ENCODE data around the gene NR3C1.

The NR3C1 gene

GRCh38 chr5:143302341-143303045 lies 101.0 kb downstream of the NR3C1 start:
- no peak for DNase-seq

- DNase-seq, result no peak
Measured at GRCh38 chr5:143297756-143298155, 105.7 kb downstream of the NR3C1 start.

- no peak for DNase-seq
Measured at GRCh38 chr5:143290125-143290524, 113.4 kb downstream of the NR3C1 start.

GRCh38 chr5:143284521-143284920 lies 119.0 kb downstream of the NR3C1 start:
- no peak for DNase-seq

DNA sequence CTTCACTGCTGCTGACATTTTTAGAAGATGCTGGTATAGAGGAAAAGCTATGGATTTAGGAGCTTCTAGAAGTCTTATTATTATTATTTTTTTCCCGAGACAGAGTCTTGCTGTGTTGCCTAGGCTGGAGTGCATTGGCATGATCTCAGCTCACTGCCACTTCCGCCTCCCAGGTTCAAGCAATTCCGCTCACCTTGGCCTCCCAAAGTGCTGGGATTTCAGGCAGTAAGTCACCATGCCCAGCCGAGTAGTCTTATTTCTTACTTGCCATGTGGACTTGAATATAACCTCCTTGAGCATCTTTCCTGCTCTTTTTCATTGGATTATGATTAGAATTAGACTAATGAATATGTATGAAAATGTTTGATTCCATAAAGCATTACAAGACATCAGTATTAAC lies 119.5 kb downstream of the NR3C1 start:
- DNase-seq, result no peak

- DNase-seq, result no peak
Measured at GRCh38 chr5:143281226-143281625, 122.3 kb downstream of the NR3C1 start.

DNA sequence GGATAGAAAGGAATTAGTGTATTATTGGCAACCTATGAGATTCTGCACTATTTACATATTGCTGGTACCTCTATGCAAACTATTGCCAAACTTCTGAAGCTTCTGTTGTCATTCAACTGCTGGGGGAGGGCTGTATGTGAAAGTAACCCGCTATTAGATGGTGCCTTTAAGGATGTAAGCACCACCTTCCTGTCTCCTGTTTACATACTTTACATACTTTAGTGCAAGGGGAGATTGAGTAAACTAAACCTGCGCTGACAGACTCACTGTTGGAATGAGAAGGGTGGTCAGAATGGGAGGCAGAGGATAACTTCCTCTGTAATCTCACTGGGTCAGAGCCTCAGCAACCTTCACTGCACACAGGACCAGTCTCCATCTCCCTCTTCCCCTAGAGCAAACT lies 123.8 kb downstream of the NR3C1 start:
- no peak for DNase-seq

DNA sequence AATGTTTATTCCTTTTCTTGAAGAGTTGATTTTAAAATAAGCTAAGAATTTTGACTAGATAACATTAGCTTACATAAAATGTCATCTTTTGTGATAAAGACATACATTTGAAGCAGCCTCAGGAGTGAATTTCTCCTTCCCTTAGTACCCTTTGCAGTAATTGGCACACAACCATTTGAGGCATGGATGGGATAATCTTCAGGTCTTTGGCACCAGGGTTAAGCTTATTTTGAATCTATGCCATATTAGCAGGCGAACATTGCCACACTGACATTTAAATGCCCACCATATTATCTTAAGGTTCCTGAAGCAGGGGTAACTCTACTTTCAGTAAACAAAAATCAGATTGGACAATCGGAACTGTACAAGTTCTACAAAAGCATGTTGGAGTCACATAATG lies 126.0 kb downstream of the NR3C1 start:
- no peak for DNase-seq

DNA sequence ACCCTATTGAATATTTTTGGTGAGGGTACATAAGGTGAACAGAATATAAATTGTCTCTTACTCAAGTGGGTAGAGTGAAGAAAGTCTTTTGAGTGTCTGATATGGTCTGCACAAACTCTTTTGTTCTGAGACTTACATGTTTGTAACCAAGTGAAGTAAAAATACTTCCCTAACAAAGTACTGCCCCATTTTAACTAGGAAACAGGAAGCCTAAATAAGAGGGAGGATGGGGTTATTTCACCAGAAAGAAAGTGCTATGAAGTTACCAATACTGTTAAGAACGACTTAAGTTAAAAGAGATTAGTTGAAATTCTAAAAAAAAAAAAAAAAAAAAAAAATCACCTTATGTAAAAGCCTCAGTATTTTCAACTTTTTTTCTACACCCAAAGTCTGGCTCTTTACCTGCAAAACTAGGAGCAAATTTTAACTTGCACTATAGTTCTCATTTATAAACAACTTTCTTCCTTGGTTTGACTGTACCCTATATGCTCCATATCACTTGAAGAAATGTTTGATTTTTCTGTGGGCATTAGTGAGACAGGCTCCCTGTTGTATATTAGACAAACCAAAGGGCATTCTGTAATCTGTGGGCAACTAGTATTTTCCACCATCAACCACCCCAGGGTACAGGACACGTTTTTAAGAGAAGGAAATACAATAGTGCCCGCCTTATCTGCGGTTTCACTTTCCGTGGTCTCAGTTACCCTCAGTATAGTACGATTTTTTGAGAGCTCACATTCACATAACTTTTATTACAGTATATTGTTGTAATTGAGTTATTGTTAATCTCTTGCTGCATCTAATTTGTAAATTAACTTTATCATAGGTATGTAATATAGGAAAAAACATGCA lies 127.7 kb downstream of the NR3C1 start:
- DNase-seq, result no peak

DNA sequence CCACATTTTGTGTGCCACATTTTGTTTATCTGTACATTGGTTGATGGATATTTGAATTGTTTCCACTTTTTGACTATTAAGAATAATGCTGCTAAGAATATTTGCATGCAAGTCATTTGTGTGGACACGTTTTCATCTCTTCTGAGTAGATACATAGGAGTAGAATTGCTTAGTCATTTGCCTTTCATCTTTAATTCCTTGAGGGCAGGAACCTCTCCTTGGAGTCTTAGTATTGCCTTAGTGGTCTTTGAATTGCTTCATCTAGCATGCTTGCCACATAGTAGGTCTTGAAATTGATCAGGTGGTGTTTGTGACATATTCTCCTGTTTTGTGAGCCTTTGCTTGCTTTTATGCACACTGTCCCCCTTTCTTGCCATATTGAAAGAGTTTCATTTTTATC lies 128.5 kb downstream of the NR3C1 start:
- DNase-seq, result no peak

DNA sequence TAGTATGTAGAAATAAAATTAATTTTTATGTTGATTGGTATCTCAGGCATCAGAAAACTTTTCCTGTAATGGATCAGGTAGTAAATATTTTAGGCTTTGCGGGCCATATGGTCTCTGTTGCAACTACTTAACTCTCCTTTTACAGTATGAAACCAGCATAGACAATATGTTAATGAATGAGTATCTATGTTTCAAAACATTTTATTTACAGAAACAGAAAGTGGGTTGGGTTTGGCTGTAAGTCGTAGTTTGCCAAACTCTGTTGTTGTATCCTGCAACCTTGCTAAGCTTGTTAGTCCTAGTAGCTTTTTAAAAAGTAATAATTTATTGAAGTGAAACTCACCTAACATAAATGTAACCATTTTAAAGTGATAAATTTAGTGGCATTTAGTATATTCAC lies 132.1 kb downstream of the NR3C1 start:
- DNase-seq, result no peak

GRCh38 chr5:143268388-143268787 lies 135.1 kb downstream of the NR3C1 start:
- no peak for DNase-seq

- DNase-seq, result no peak
Measured at GRCh38 chr5:143267186-143267585, 136.3 kb downstream of the NR3C1 start.

DNA sequence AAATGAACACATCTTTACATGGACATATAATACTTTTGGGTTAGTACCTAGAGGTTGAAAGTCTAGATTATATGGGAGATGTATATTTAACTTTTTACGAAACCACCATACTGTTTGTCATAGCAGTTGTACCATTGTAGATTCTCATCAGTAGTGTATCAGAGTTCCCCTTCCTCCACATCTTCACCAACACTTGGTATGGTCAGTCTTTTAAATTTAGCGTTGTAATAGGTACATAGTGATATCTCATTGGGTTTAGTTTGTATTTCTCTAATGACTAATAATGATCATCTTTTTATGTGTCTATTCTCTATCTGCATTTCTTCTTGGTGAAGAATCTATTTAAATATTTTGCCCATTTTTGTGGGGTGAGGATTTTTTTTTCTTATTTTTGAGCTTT lies 137.5 kb downstream of the NR3C1 start:
- no peak for DNase-seq

GRCh38 chr5:143263272-143263810 lies 140.1 kb downstream of the NR3C1 start:
- DNase-seq, result no peak

DNA sequence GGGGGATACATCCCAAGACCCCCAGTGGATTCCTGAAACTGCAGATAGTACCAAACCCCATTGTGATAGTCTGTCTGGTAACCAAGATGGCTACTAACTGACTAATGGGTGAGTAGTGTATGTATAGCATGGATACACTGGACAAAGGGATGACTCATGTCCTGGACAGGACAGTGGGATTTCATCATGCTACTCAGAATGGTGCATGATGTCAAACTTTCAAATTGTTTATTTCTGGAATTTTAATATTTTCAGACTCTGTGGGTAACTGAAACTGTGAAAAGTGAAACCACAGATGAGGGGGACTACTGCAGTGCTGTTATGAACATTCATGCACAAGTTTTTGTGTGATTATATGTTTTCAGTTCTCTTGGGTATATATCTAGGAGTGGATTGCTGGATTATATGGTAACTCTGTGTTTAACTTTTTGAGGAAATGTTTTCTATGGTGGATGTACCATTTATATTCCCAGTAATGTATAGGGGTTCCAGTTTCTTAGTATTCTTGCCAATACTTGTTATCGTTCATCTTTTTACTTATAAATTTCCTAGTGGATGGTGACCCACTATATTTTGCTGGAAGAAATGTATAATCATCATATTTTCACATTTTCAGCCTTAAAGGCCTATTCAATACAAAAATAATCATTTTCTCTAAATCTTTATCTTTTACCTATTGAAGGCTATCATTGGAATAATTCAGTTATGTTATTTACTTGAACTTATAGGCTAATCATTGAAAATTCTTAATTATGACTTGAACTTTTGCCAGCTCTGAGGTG lies 140.9 kb downstream of the NR3C1 start:
- DNase-seq, result no peak

- no peak for DNase-seq
Measured at GRCh38 chr5:143261748-143262392, 141.6 kb downstream of the NR3C1 start.

- DNase-seq, result no peak
Measured at GRCh38 chr5:143259254-143259605, 144.3 kb downstream of the NR3C1 start.

GRCh38 chr5:143258559-143259253 lies 144.8 kb downstream of the NR3C1 start:
- DNase-seq, result no peak

- DNase-seq, result no peak
Measured at GRCh38 chr5:143254819-143255218, 148.7 kb downstream of the NR3C1 start.

DNA sequence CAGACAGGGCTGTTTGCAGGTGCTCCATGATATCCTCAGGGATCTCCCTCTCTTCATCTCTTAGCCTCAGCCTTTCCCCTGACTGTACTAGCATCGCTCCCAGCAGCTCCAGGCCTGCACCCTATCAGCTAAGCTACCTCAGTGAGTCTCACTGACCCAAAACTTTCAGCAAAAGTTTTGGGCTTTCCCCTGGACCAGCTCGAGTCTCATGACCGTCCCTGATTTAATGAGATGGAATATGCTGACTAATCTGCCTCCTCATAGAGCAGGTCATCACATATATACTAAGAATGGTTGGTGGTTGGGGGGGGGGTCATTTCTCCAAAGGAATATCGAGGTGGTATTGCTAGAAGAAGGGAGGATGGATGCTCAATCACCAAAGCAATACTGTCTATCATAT lies 151.5 kb downstream of the NR3C1 start:
- no peak for DNase-seq

- no peak for DNase-seq
Measured at GRCh38 chr5:143251190-143251589, 152.3 kb downstream of the NR3C1 start.
